Measurements from ENCODE around the gene MT4. TPM values are rescaled to one million over a fixed set of nuclear protein-coding genes. Genes with fewer than 3 reads are reported as not detected.

Gene MT4
- total and polyA plus RNA-seq, 2 of the 4 experiments (the other 2 are of a cell fraction) = not detected

GRCh38 chr16:56534847-56535383, 30.0 kb upstream of the MT4 start:
- dilution Hi-C loops (cut with HindIII; ENCODE audit: low sequenced_read_pairs, unreplicated experiment) = no loop called here
- no peak overlapping the region for H2AK9ac ChIP-seq (replicated peaks; ENCODE audit: low read depth, low read length, poor library complexity)
- H2BK5ac ChIP-seq (ENCODE audit: low read depth, low read length, poor library complexity, severe bottlenecking) = no peak overlapping the region
- H4K91ac ChIP-seq (ENCODE audit: insufficient read depth, low read depth, low read length) = no peak overlapping the region
- DNase-seq = no peak
- H3K4me1 ChIP-seq (ENCODE audit: control insufficient read depth, insufficient read depth, low read length) = no peaks in the 10 kb centered on the region; the same call in 1 of the 2 replicates
- H2AK5ac ChIP-seq (ENCODE audit: low read depth, low read length) = no peak overlapping the region
- no peak overlapping the region for H2BK20ac ChIP-seq (ENCODE audit: low read depth, low read length)
- no peak overlapping the region for H3K4ac ChIP-seq (ENCODE audit: low read depth, low read length)
- no peaks in the 10 kb centered on the region for H3K79me1 ChIP-seq (ENCODE audit: low read depth in 1 of 2, low read length in 2 of 2)
- WGBS, 2 experiments (ENCODE audit: extremely low coverage in 2 of 2, insufficient read length in 1 of 2) = 61% methylated on average over 4 of the region's 8 CpGs; no CpG with 5 or more reads in 1 of the 2 experiments
- H3K36me3 ChIP-seq (ENCODE audit: control insufficient read depth, insufficient read depth, low read length) = no peaks in the 10 kb centered on the region
- no peak overlapping the region for H4K5ac ChIP-seq (ENCODE audit: low read depth, low read length)
- TF ChIP-seq FOS (IDR thresholded peaks at IDR 0.05; ENCODE audit: low read depth, low read length) (no peak), CHD1 (IDR thresholded peaks at IDR 0.05; ENCODE audit: low read depth, low read length) (no peak), CEBPB (IDR thresholded peaks at IDR 0.05; ENCODE audit: low read depth, low read length) (no peak), BHLHE40 (IDR thresholded peaks at IDR 0.05; ENCODE audit: low read depth, low read length) (no peak), RAD21 (IDR thresholded peaks at IDR 0.05; ENCODE audit: low read length) (no peak), MAFK (IDR thresholded peaks at IDR 0.05; ENCODE audit: low read depth, low read length) (no peak), POLR2A (IDR thresholded peaks at IDR 0.05; ENCODE audit: low read depth, low read length) (no peak), MXI1 (IDR thresholded peaks at IDR 0.05; ENCODE audit: borderline replicate concordance, low read depth, low read length) (no peak), NFE2L2 (IDR thresholded peaks at IDR 0.05; ENCODE audit: low read depth, low read length) (no peak), USF2 (IDR thresholded peaks at IDR 0.05; ENCODE audit: low read depth, low read length) (no peak)
- intact Hi-C loops (cut with micrococcal nuclease) = no loop called here
- no TSS peak for BruUV-seq (replicated peaks)
- no peak overlapping the region for H2BK15ac ChIP-seq (ENCODE audit: low read depth, low read length)
- H3K4me3 ChIP-seq (ENCODE audit: insufficient read depth, low read depth, low read length) = no peak overlapping the region
- no peak overlapping the region for H2BK120ac ChIP-seq (ENCODE audit: low read depth, low read length)
- no peak overlapping the region for H3K4me2 ChIP-seq (ENCODE audit: low read depth, low read length)
- ChIA-PET CTCF (interaction anchor here (0.6 kb wide), 1 partner anchor 11 kb away, joined by 3 read pairs; no protein-coding TSS in a partner anchor), POLR2A (ENCODE audit: unreplicated experiment) (no interaction called here)
- no peak overlapping the region for H4K8ac ChIP-seq (ENCODE audit: low read depth in 2 of 2, low read length in 2 of 2)
- no peak for ATAC-seq (ENCODE audit: low read depth)
- H3K27me3 ChIP-seq (ENCODE audit: control insufficient read depth, insufficient read depth, low read length) = peaks cover 17% of the 10 kb centered on the region
- no peak overlapping the region for H3K23ac ChIP-seq (ENCODE audit: low read depth, low read length)
- no peaks in the 10 kb centered on the region for H4K20me1 ChIP-seq (ENCODE audit: insufficient read depth, low read length)
- H3K18ac ChIP-seq (ENCODE audit: low read depth, low read length) = no peak overlapping the region
- no peak overlapping the region for H3K27ac ChIP-seq (ENCODE audit: insufficient read depth, low read length)
- H3K14ac ChIP-seq (replicated peaks; ENCODE audit: low read depth, low read length) = no peak overlapping the region
- no peak overlapping the region for H3K56ac ChIP-seq (ENCODE audit: extremely low read depth, insufficient read depth, low read length)
- in situ Hi-C loops (cut with MboI; ENCODE audit: low sequenced_read_pairs) = no loop called here
- no peak overlapping the region for H3K9ac ChIP-seq (ENCODE audit: low read depth, low read length)
- H2AFZ ChIP-seq (replicated peaks; ENCODE audit: low read length, poor library complexity) = no peak overlapping the region
- no peaks in the 10 kb centered on the region for H3K9me3 ChIP-seq (ENCODE audit: control insufficient read depth, insufficient read depth, low read length)
- no peaks in the 10 kb centered on the region for H3K9me1 ChIP-seq (ENCODE audit: insufficient read depth, low read length)

Measured in IMR-90 (cell line).